HCT116 (cell line): ENCODE results near the gene DDR2. TPM values are rescaled to one million over a fixed set of nuclear protein-coding genes. Genes with fewer than 3 reads are reported as not detected.

Experiments
- ATAC-seq: fragments of 200-7000 bp; cut with Tn5 transposase; 2 replicates; pipeline ENCODE4 v1.9.1; 2020; ENCODE audit warnings: mild to moderate bottlenecking, moderate library complexity
- BruUV-seq: library from RNA; stranded (reverse); fragments of 400-500 nt; replicated peaks from 2 replicates; lab custom pipeline; 2021; lab: Mats Ljungman, UMichigan
- CTCF ChIA-PET: fragments of 300-600 bp; sonication (Branson Sonifier 250); formaldehyde crosslinking; loops from one replicate; lab custom pipeline; 2021; ENCODE audit warnings: antibody characterized with exemption; lab: Charles Lee
- POLR2A ChIA-PET: fragments of 300-600, 350-600 bp; sonication (Branson Sonifier 250); formaldehyde crosslinking; loops from one replicate; lab custom pipeline; 2021; ENCODE audit warnings: antibody characterized with exemption; lab: Charles Lee
- RAD21 ChIA-PET, 2 experiments: fragments of 300-600 bp; sonication (Branson Sonifier 250); formaldehyde crosslinking; loops; one replicate each; lab custom pipeline; 2023; ENCODE audit warnings: low total read pairs in 2 of 2; ENCODE audit not compliant: uncharacterized antibody in 2 of 2, unreplicated experiment in 2 of 2, low non-redundant PET in 1 of 2; lab: Charles Lee
- DNase-seq: peaks from one replicate; pipeline ENCODE4 v3.0.0-alpha.2; 2010; ENCODE audit warnings: low read depth, low spot score
- H2AFZ ChIP-seq: fragments of 200-600 bp; shearing (Covaris generic), sonication (generic); 2 replicates; pipeline ENCODE4 v1.6.1; 2017; ENCODE audit warnings: low read depth, mixed run types, mixed read lengths, antibody characterized with exemption, low read length; ENCODE audit not compliant: poor library complexity, severe bottlenecking
- H3K27ac ChIP-seq: 2 replicates; pipeline ENCODE4 v1.5.1; 2012; ENCODE audit warnings: low read depth, low read length
- H3K27me3 ChIP-seq: fragments of 200-600 bp; sonication (generic); 2 replicates; pipeline ENCODE4 v1.6.1; 2016; ENCODE audit warnings: mixed run types, low read length, mixed read lengths; ENCODE audit not compliant: insufficient read depth
- H3K36me3 ChIP-seq, 2 experiments: fragments of 200-500 bp in 1 of 2; fragments of 200-600 bp in 1 of 2; sonication (Bioruptor generic) in 1 of 2; sonication (generic) in 1 of 2; 2 replicates each; pipeline versions ENCODE4 v1.5.1 to v1.6.1; 2014 to 2016; ENCODE audit warnings: low read length in 2 of 2, inconsistent platforms in 1 of 2, mixed read lengths in 1 of 2, mixed run types in 1 of 2; ENCODE audit not compliant: insufficient read depth in 2 of 2, control insufficient read depth in 1 of 2
- H3K4me1 ChIP-seq, 2 experiments: fragments of 200-600 bp in 1 of 2; sonication (generic) in 1 of 2; 2 replicates each; pipeline versions ENCODE4 v1.5.1 to v1.6.1; 2012 to 2017; ENCODE audit warnings: low read length in 2 of 2, inconsistent platforms in 1 of 2, mild to moderate bottlenecking in 1 of 2, mixed read lengths in 1 of 2, mixed run types in 1 of 2, moderate library complexity in 1 of 2; ENCODE audit not compliant: insufficient read depth in 2 of 2, control insufficient read depth in 1 of 2
- H3K4me2 ChIP-seq: fragments of 200-600 bp; sonication (generic); 2 replicates; pipeline ENCODE4 v1.6.1; 2017; ENCODE audit warnings: mixed run types, low read length, mixed read lengths
- H3K4me3 ChIP-seq, 2 experiments: fragments of 200-600 bp in 1 of 2; sonication (generic) in 1 of 2; replicated peaks in 1 of 2; 2 replicates each; pipeline ENCODE4 v1.5.1; 2011 to 2016; ENCODE audit warnings: low read length in 2 of 2, control low read depth in 1 of 2, low read depth in 1 of 2, mild to moderate bottlenecking in 1 of 2, mixed read lengths in 1 of 2, mixed run types in 1 of 2
- H3K79me2 ChIP-seq: fragments of 200-600 bp; sonication (generic); 2 replicates; pipeline ENCODE4 v1.6.1; 2017; ENCODE audit warnings: mild to moderate bottlenecking, mixed run types, low read length, moderate library complexity, mixed read lengths; ENCODE audit not compliant: insufficient read depth
- H3K9ac ChIP-seq: fragments of 200-600 bp; sonication (generic); 2 replicates; pipeline ENCODE4 v1.6.1; 2016; ENCODE audit warnings: low read length, mixed read lengths
- H3K9me2 ChIP-seq: fragments of 200-600 bp; sonication (generic), shearing (Covaris generic); 2 replicates; pipeline ENCODE4 v1.6.1; 2017; ENCODE audit warnings: mixed run types, mild to moderate bottlenecking, moderate library complexity; ENCODE audit not compliant: insufficient read depth
- H3K9me3 ChIP-seq, 2 experiments: fragments of 200-500 bp in 1 of 2; fragments of 200-600 bp in 1 of 2; sonication (Bioruptor generic) in 1 of 2; sonication (generic) in 1 of 2; 2 replicates each; pipeline ENCODE4 v1.6.1; 2014 to 2017; ENCODE audit warnings: low read length in 2 of 2, mixed read lengths in 2 of 2, inconsistent platforms in 1 of 2, low read depth in 1 of 2, mild to moderate bottlenecking in 1 of 2, mixed run types in 1 of 2, moderate library complexity in 1 of 2; ENCODE audit not compliant: control insufficient read depth in 1 of 2, insufficient read depth in 1 of 2
- H4K20me1 ChIP-seq: fragments of 200-600 bp; sonication (generic), shearing (Covaris generic); 2 replicates; pipeline ENCODE4 v1.6.1; 2017; ENCODE audit warnings: mixed run types, mild to moderate bottlenecking, moderate library complexity; ENCODE audit not compliant: insufficient read depth
- EGR1 ChIP-seq: IDR thresholded peaks from 2 replicates; pipeline ENCODE4 v1.6.1; 2012; ENCODE audit warnings: low read depth
- FOSL1 ChIP-seq: IDR thresholded peaks from 2 replicates; pipeline ENCODE4 v1.6.1; 2012; ENCODE audit warnings: low read depth
- RAD21 ChIP-seq: IDR thresholded peaks from 2 replicates; pipeline ENCODE4 v1.6.1; 2012; ENCODE audit warnings: low read depth, mild to moderate bottlenecking
- SIN3A ChIP-seq: IDR thresholded peaks from 2 replicates; pipeline ENCODE4 v1.6.1; 2012; ENCODE audit warnings: low read depth
- SRF ChIP-seq: IDR thresholded peaks from 2 replicates; pipeline ENCODE4 v1.6.1; 2012; ENCODE audit warnings: low read depth
- YY1 ChIP-seq: IDR thresholded peaks from 2 replicates; pipeline ENCODE4 v1.6.1; 2011; ENCODE audit warnings: low read length, low read depth, moderate library complexity, mild to moderate bottlenecking; ENCODE audit not compliant: insufficient replicate concordance; ENCODE audit errors: extremely low read depth
- intact Hi-C: fragments of 100-400 bp; cut with micrococcal nuclease; formaldehyde crosslinking; loops from 2 replicates; pipeline ENCODE4 v1.10.0; 2022
- total RNA-seq: library from RNA; stranded (reverse); gene quantifications from one replicate; pipeline ENCODE4 v1.2.1, GENCODE V29; 2021; ENCODE audit not compliant: unreplicated experiment
- TF ChIP-seq, protein P1 (sequence below), 3 experiments: fragments of 200-600 bp in 1 of 3; sonication (generic) in 1 of 3; IDR thresholded peaks in 2 of 3; conservative IDR thresholded peaks in 1 of 3; 2 replicates each; pipeline ENCODE4 v1.5.1; 2012 to 2017; ENCODE audit warnings: low read depth in 2 of 3, low read length in 2 of 3, antibody characterized with exemption in 1 of 3, borderline replicate concordance in 1 of 3, control low read depth in 1 of 3, mild to moderate bottlenecking in 1 of 3, mixed read lengths in 1 of 3, mixed run types in 1 of 3, moderate library complexity in 1 of 3; ENCODE audit not compliant: insufficient read depth in 1 of 3

Gene DDR2
- total RNA-seq, 1 experiment from 2014 or later, result 0.84 TPM

DNA sequence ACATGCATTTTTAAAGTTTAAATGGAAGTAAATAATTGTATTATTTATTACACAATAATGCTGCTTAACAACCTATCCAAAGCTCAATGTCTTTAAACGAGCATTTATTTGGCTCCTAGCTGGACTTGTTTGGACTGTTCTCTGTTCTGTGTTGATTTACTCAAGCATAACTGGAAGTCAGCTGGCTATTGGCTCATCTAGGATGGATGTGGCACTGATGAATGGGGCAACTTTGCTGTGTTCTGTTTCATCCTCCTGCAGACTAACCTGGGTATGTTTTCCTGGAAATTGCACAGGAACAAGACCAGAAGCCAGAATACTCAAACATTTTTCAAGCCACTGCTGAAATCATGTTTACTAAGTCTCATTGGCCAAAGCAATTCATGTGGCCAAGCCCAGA, 87.4 kb downstream of the DDR2 start:
- DNase-seq (no peak), ATAC-seq (no peak)
- Histone ChIP-seq H3K36me3 (no peaks in the 10 kb centered on the region), H3K4me1 (no peaks in the 10 kb centered on the region), H3K27me3 (no peaks in the 10 kb centered on the region), H3K9ac (no peak overlapping the region), H3K27ac (no peak overlapping the region), H4K20me1 (no peaks in the 10 kb centered on the region), H3K9me3 (no peaks in the 10 kb centered on the region), H2AFZ (no peak overlapping the region), H3K79me2 (no peaks in the 10 kb centered on the region), H3K4me2 (no peak overlapping the region), H3K4me3 (no peak overlapping the region), H3K9me2 (no peaks in the 10 kb centered on the region)
- ChIA-PET RAD21 (no interaction called here), POLR2A (no interaction called here), CTCF (no interaction called here)
- TF ChIP-seq SIN3A (no peak), SRF (no peak)
- intact Hi-C loops, result no loop called here
- BruUV-seq, result no TSS peak

DNA sequence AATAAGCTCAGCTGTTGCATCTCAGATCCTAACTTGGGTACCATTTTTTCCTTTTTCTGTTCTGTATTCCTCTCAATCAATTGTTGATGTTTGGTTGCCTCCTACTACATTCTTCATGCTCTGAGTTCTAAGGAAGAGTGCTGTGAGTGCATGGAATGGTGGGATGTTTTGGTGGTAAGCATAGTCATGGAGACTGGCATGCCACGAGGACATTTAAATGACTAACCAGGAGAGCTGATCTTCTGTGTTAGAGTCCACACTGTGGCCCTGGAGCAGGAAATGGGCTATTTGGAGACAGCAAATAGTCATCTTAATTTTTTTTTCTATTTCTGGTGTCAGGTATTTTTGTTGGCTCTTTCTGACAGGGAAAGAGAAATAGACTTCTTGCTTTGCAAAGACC, 88.7 kb downstream of the DDR2 start:
- Histone ChIP-seq H2AFZ (no peak overlapping the region), H3K27ac (no peak overlapping the region), H3K9me3 (no peaks in the 10 kb centered on the region), H3K4me1 (peaks cover 2 to 9% of the 10 kb centered on the region in 2 experiments), H3K9ac (no peak overlapping the region), H3K9me2 (no peaks in the 10 kb centered on the region), H3K27me3 (no peaks in the 10 kb centered on the region), H3K36me3 (no peaks in the 10 kb centered on the region), H3K4me2 (no peak overlapping the region), H3K4me3 (no peak overlapping the region), H3K79me2 (no peaks in the 10 kb centered on the region), H4K20me1 (no peaks in the 10 kb centered on the region)
- no peak for ATAC-seq
- ChIA-PET POLR2A (no interaction called here), CTCF (no interaction called here), RAD21 (no interaction called here)
- TF ChIP-seq RAD21 (no peak), YY1 (no peak), EGR1 (no peak), FOSL1 (no peak)
- TF ChIP-seq, protein P1, sequence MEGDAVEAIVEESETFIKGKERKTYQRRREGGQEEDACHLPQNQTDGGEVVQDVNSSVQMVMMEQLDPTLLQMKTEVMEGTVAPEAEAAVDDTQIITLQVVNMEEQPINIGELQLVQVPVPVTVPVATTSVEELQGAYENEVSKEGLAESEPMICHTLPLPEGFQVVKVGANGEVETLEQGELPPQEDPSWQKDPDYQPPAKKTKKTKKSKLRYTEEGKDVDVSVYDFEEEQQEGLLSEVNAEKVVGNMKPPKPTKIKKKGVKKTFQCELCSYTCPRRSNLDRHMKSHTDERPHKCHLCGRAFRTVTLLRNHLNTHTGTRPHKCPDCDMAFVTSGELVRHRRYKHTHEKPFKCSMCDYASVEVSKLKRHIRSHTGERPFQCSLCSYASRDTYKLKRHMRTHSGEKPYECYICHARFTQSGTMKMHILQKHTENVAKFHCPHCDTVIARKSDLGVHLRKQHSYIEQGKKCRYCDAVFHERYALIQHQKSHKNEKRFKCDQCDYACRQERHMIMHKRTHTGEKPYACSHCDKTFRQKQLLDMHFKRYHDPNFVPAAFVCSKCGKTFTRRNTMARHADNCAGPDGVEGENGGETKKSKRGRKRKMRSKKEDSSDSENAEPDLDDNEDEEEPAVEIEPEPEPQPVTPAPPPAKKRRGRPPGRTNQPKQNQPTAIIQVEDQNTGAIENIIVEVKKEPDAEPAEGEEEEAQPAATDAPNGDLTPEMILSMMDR (IDR thresholded peaks at IDR 0.05 in 2 of 3, conservative IDR thresholded peaks at IDR 0.05 in 1 of 3; ENCODE audit: borderline replicate concordance in 1 of 3, insufficient read depth in 1 of 3, low read depth in 2 of 3, low read length in 2 of 3), result no peak
- BruUV-seq, result no TSS peak
- no peak for DNase-seq
- intact Hi-C loops, result no loop called here
